Heart left ventricle (tissue), 16 donors: ENCODE data around the gene DNAJA3. TPM values are rescaled to one million over a fixed set of nuclear protein-coding genes. Genes with fewer than 3 reads are reported as not detected.

ENCODE experiments used
- ATAC-seq, 4 donors: fragments of 200-7000 bp; cut with Tn5 transposase; one replicate each; pipeline ENCODE4 v1.9.1; 2020 to 2022; ENCODE audit warnings: moderate library complexity in 4 of 4, mild to moderate bottlenecking in 3 of 4, moderate number of reproducible peaks in 1 of 4
- DNase-seq, 5 donors: peaks; one replicate each; pipeline ENCODE4 v3.0.0-alpha.2; 2020
- H3K27ac ChIP-seq, 12 donors: fragments of 200-600 bp; sonication (generic) in 4 of 12; one replicate each; pipeline versions ENCODE4 v1.5.0 to v1.8.0; 2016 to 2022; ENCODE audit warnings: mild to moderate bottlenecking in 2 of 12
- H3K27me3 ChIP-seq, 9 donors: fragments of 200-600 bp; sonication (generic) in 2 of 9; one replicate each; pipeline versions ENCODE4 v1.5.1 to v1.8.0; 2016 to 2022; ENCODE audit warnings: mild to moderate bottlenecking in 3 of 9
- H3K36me3 ChIP-seq, 9 donors: fragments of 200-600 bp; sonication (generic) in 2 of 9; one replicate each; pipeline versions ENCODE4 v1.5.0 to v1.8.0; 2018 to 2022; ENCODE audit warnings: mild to moderate bottlenecking in 2 of 9
- H3K4me1 ChIP-seq, 12 donors: fragments of 200-600 bp; sonication (generic) in 4 of 12; one replicate each; pipeline versions ENCODE4 v1.5.0 to v1.8.0; 2016 to 2022; ENCODE audit warnings: mild to moderate bottlenecking in 3 of 12
- H3K4me3 ChIP-seq, 12 donors: fragments of 200-600 bp; sonication (generic) in 4 of 12; one replicate each; pipeline versions ENCODE4 v1.5.0 to v1.8.0; 2017 to 2022; ENCODE audit warnings: mild to moderate bottlenecking in 9 of 12, moderate library complexity in 4 of 12
- H3K9me3 ChIP-seq, 12 donors: fragments of 200-600 bp; sonication (generic) in 4 of 12; one replicate each; pipeline versions ENCODE4 v1.5.0 to v1.8.0; 2016 to 2022; ENCODE audit warnings: mild to moderate bottlenecking in 1 of 12
- CTCF ChIP-seq, 12 donors: fragments of 200-600 bp; sonication (generic) in 4 of 12; IDR thresholded peaks; one replicate each; pipeline versions ENCODE4 v1.5.0 to v1.8.0; 2018 to 2022; ENCODE audit warnings: antibody characterized with exemption in 12 of 12, mild to moderate bottlenecking in 5 of 12
- POLR2A ChIP-seq, 2 donors: fragments of 450-650 bp; IDR thresholded peaks; one replicate each; pipeline ENCODE4 v1.6.1; 2017; ENCODE audit warnings: antibody characterized with exemption in 2 of 2, mild to moderate bottlenecking in 2 of 2, moderate library complexity in 2 of 2
- WGBS, 4 donors: extraction: QIAGEN DNeasy Blood & Tissue Kit in 2 of 4; methylation state at CpG; one replicate each; pipeline versions ENCODE4 v1.1.5 to v1.1.7; 2013 to 2018; 5-methylcytosine and 5-hydroxymethylcytosine counted together
- intact Hi-C, 10 donors: fragments of 100-400 bp; cut with DNase I; formaldehyde crosslinking; loops; one replicate each; pipeline versions ENCODE4 v1.11.1 to v1.14.2; 2022
- polyA plus RNA-seq, 2 donors: library from polyadenylated mRNA; stranded (reverse); fragments of 200-250 nt; gene quantifications; one replicate each; pipeline ENCODE4 v1.2.3, GENCODE V29; 2013
- total RNA-seq, 9 donors: library from RNA; depleted of rRNA in 2 of 9; stranded (reverse); fragments of >200 nt in 2 of 9; fragmentation: NEBNext Ultra II Directional in 3 of 9; extraction: Animal tissue kit (Norgen Biotek cat#: 25700) in 3 of 9; gene quantifications; one replicate each; pipeline versions ENCODE4 v1.1.0 to v1.2.4, GENCODE V29; 2016 to 2023
- donor health status: ischemic (EF 13 %, LVEDD 7.1; RV severe dilation, severe dysfunction).
- donor health status: healthy with polysubstance abuse.
- donor health status: DM: no; HTN: yes; CAD: no.
- donor health status: DM: no; HTN: no; CAD: no.
- donor health status: ischemic (EF 25% LVEDD 6.9; RV normal size, moderate dysfunction).
- donor health status: ischemic (EF 25% LVEDD 5.7; RV mildly dilated, moderate dysfunction).
- donor health status: healthy.
- donor health status: DM: yes; HTN: yes; CAD: no.
- donor health status: ischemic (EF 35%, LVEDD 5.7; RV mildly dilated, moderate dysfunction).
- donor health status: nonischemic (EF 11% LVEDD 7.7; RV severe dilation, severe dysfunction).
- donor health status: DM: yes; HTN: yes; CAD: no.
- donor health status: PGD.
- donor health status: ischemic (EF 29% LVEDD 5.4; RV normal size, mild dysfunction).
- donor health status: nonischemic (EF 23%, LVEDD 6.1; RV moderate dilation, normal function).

Gene DNAJA3
- total and polyA plus RNA-seq, 11 donors = 47.4 to 88.4 (median 59.7) TPM

- no peak overlapping the region for H3K4me3 ChIP-seq
- H3K4me1 ChIP-seq = no peaks in the 10 kb centered on the region
- ATAC-seq (no peak), DNase-seq (no peak)
- no peaks in the 10 kb centered on the region for H3K9me3 ChIP-seq
- intact Hi-C loops = no loop called here
- TF ChIP-seq CTCF (IDR thresholded peaks at IDR 0.05) (no peak), POLR2A (IDR thresholded peaks at IDR 0.05) (no peak)
- no peak overlapping the region for H3K27ac ChIP-seq
- WGBS, 4 donors = 87 to 96% (median 91%) methylated on average over 11 of the region's 11 CpGs
- H3K27me3 ChIP-seq = no peaks in the 10 kb centered on the region
- peaks cover 0 to 100% (median 99%) of the 10 kb centered on the region in 9 donors for H3K36me3 ChIP-seq
These were observed 16.7 kb downstream of the DNAJA3 start for GRCh38 chr16:4442371-4442770.

GRCh38 chr16:4443271-4443670, 17.6 kb downstream of the DNAJA3 start:
- TF ChIP-seq POLR2A (IDR thresholded peaks at IDR 0.05) = no peak
- TF ChIP-seq CTCF (IDR thresholded peaks at IDR 0.05) = no peak
- Histone ChIP-seq H3K27me3 (no peaks in the 10 kb centered on the region), H3K4me3 (no peak overlapping the region), H3K27ac (no peak overlapping the region), H3K36me3 (peaks cover 0 to 100% (median 99%) of the 10 kb centered on the region in 9 donors), H3K4me1 (no peaks in the 10 kb centered on the region), H3K9me3 (no peaks in the 10 kb centered on the region)
- ATAC-seq (no peak), DNase-seq (no peak)
- 73 to 88% (median 82%) methylated on average over 5 of the region's 5 CpGs for WGBS, 4 donors
- intact Hi-C loops = no loop called here

GRCh38 chr16:4443986-4444385, 18.3 kb downstream of the DNAJA3 start:
- ATAC-seq = no peak
- H3K4me1 ChIP-seq = no peaks in the 10 kb centered on the region
- no peak overlapping the region for H3K4me3 ChIP-seq
- 91 to 97% (median 94%) methylated on average over 4 of the region's 4 CpGs for WGBS, 4 donors
- no peaks in the 10 kb centered on the region for H3K9me3 ChIP-seq
- no peak for TF ChIP-seq CTCF (IDR thresholded peaks at IDR 0.05)
- no peak for TF ChIP-seq POLR2A (IDR thresholded peaks at IDR 0.05)
- no peak overlapping the region for H3K27ac ChIP-seq
- peaks cover 0 to 100% (median 99%) of the 10 kb centered on the region in 9 donors for H3K36me3 ChIP-seq
- H3K27me3 ChIP-seq = no peaks in the 10 kb centered on the region
- intact Hi-C loops = no loop called here
- no peak for DNase-seq

GRCh38 chr16:4450430-4450829, 24.8 kb downstream of the DNAJA3 start:
- intact Hi-C loops = no loop called here
- no peaks in the 10 kb centered on the region for H3K9me3 ChIP-seq
- H3K4me3 ChIP-seq = no peak overlapping the region
- no peak for TF ChIP-seq CTCF (IDR thresholded peaks at IDR 0.05)
- TF ChIP-seq POLR2A (IDR thresholded peaks at IDR 0.05) = no peak
- no peak for DNase-seq
- no peaks in the 10 kb centered on the region for H3K4me1 ChIP-seq
- no peak overlapping the region for H3K27ac ChIP-seq
- no peaks in the 10 kb centered on the region for H3K27me3 ChIP-seq
- ATAC-seq = no peak
- peaks cover 0 to 100% (median 95%) of the 10 kb centered on the region in 9 donors for H3K36me3 ChIP-seq
- 91 to 97% (median 94%) methylated on average over 14 of the region's 14 CpGs for WGBS, 4 donors
